ENCODE measurements around the gene TMED9.
"Not testable (repeated sequence)": the region's sequence is repeated elsewhere in the genome, so short reads cannot be mapped to it uniquely, and the experiment has no call there.

TMED9 gene

DNA sequence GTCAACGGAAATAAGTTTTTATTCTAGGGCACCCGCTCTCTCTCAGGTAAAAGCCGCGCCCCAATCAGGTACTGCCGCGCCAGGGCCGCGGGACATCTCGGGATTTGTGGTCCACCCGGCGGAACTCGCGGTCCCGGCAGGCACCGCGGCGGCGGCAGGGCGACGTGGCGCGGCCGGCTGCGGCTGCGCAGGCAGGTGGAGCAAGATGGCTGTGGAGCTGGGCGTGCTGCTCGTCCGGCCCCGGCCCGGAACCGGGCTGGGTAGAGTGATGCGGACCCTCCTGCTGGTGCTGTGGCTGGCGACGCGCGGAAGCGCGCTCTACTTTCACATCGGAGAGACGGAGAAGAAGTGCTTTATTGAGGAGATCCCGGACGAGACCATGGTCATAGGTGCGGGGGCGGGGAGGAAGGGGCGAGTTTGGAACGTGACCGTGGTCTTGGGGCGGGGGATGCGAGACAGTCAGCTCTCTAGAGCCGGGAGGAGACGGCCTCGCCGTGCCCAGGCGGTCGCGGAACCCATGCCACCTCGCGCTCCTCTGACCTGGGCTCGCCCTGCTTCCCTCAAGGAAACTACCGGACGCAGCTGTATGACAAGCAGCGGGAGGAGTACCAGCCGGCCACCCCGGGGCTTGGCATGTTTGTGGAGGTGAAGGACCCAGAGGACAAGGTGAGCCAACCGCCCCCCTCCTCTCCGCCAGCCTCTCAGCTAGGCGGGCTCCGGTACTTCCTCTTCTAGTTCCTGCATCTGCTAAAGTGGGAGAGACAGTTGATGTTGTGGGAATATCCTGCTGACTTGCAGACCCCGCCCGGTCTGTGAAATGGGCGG, at the start of gene TMED9:
TSS of gene TMED9 (plus strand) at position 194 of the 825 bp plus-strand sequence. CDS start at position 206, 12 bp downstream.
- DNase-seq (ENCODE audit: low spot score), result peak; percentile 84

DNA sequence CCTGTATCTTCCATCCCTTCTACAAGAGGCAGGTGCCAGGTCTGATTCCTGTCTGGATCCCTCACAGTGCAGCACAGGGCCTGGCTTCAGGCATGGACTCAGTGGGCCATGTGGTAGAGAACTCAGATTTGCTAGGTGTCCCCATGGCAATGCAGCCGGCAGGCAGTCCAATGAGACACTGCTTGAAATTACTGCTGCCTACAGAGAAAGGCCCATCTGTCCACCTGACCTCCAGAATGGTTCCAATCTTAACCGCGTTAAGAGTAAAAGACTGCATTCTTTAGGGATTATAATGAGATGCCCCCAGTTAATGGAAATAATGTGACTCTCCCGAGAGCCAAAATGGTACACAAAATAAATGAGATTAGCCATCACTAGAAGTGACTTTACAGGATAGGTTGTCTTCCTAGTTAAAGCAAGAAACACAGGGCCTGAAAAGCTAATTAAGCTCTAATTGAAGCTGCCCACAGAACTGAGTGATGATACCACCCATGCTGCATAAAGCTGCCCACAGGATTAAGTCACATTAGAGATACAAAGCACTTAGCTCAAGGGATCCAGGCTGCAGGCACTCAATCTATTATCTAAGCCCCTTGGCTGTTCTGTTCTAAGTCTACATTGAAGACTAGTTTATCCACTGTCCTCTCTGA, 49.1 kb upstream of the TMED9 start:
- no peak for DNase-seq (ENCODE audit: low spot score)

DNA sequence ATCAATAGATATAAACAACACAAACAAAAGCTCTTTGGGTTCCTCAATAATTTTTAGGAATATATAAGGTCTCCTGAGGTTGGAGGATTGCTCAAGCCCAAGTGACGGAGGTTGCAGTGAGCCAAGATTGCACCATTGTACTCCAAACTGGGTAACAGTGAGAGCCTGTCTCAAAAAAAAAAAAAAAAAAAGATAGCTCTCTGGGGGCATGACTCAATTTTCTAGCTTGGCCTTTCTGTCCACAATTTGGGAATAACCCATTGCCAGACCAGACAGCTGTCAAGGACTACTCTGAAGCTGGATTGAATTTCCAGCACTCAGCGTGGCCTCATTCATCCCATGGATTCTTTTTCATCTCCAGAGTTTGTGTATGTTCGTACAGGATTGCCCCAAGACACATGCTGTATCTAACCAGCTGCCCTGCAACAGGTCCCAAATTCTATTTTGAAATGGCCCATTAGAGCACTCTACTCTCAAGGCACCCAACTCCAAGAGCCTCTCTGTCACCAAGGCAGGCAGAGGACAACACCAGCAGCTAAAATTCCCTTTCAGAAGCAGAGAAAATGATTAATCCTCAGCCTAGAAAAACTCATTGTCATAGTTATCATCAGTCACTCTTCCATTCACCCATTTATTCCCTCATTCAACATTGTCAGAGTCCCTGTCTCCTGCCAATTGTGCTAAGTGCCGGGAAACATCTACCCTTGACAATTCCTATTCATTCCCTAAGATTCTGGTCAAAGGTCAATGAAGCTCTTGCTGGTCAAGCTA, 46.3 kb upstream of the TMED9 start:
- no peak for DNase-seq (ENCODE audit: low spot score)

DNA sequence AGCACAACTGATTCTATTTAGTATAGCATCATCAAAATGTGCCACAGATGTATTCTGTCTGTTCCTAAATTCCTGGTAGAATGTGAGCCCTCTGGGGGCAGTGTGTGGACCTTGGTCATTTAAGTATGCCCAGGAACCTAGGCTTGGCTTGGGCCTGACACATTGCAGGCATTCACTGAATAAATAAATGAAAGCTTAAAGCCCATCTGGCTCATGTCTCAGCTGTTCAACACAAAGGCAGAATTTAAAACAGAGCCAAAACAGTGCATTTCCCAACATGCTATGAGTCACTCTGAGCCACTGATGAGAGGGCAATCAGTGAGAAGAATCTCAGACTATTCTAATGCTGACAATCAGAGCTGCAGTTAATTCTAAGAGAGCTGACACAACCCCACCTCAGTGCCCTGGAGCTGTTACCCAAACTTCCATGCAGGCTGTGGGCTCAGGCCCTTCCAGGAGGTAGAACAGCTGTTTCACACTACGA, 45.7 kb upstream of the TMED9 start:
- peak; percentile 71 for DNase-seq (ENCODE audit: low spot score)

DNA sequence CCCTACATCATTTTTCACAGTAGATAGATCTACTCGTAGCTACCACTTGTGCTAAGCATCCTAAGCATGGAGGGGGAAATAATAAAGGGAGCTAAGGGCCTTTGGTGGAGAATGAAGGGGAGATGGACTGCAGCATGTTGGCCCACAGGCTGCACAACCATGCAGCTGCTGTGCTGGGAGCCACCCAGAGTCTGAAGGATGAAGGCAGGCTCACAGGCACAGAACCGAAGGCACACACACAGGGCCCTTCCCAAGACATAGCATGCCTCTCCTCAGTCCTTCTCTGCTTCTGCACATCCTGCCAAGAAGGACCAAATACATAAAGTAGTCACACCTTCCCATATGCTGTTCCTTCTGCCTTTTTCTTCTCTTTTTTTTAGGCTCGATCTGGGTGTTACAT, 44.3 kb upstream of the TMED9 start:
- DNase-seq (ENCODE audit: low spot score), result no peak

DNA sequence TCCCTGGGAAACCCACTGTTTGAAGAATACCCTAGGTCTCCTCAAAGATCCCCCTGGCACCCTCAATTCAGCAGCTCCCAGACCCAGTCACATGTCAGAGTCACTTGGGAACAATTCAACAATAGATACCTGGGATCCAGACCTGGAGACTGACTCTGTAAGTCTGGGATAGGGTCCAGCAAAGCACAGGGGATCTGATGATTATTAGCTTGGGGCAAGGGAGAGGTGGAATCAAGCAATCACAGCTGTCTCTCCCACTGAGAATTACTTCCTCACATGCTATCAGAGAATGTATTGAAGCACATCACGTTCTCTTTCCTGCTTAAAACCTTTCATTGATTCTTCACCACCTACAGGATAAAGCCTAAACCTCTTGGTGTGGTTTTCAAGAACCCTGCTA, 43.5 kb upstream of the TMED9 start:
- no peak for DNase-seq (ENCODE audit: low spot score)

DNA sequence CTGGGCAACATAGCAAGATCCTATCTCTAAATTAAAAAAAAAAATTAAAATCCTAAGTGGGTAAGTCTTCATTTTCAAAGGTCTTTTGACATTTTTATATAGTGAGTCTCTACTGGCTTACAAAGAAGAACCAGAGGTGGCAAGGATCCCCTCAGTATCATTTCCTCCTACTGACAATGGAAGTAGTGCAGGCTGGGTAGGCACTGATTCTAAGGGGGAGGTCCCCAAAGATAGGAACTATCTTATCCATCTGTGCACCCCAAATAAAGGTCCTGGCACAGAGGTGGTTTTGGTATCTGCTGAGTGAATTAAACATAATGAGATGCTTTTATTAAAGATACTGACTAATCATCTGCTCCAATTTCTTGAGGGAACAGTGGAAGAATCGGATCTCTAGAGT, 41.9 kb upstream of the TMED9 start:
- no peak for DNase-seq (ENCODE audit: low spot score)

DNA sequence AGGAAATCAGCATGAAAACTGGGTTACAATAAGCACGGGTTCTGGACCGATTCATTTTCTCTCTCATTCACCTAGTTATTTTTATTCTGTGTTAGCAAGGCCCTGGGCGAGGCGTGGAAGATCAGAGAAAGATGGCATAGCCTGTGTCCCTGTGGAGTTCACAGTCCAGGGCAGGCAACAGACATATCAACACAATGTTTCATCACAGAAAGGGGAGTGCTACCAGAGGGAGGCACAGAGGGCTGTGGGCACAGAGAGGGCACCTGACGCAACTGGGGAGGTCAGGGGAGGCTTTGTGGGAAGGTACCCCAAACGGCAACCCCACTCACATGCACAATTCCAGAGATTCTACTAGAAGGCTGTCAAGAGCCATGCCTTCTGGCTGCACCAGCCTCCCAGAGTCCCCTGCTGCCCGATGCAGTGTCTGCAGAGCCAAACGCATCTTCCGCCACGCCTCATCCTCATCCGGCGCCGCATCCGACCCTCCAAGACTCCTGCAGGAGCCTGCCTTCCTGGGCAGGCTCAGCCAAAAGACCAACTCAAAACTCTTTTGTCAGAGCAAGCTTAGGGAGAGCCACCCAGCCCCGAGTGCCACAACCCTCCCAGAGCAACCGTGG, 39.1 kb upstream of the TMED9 start:
- no peak for DNase-seq (ENCODE audit: low spot score)

DNA sequence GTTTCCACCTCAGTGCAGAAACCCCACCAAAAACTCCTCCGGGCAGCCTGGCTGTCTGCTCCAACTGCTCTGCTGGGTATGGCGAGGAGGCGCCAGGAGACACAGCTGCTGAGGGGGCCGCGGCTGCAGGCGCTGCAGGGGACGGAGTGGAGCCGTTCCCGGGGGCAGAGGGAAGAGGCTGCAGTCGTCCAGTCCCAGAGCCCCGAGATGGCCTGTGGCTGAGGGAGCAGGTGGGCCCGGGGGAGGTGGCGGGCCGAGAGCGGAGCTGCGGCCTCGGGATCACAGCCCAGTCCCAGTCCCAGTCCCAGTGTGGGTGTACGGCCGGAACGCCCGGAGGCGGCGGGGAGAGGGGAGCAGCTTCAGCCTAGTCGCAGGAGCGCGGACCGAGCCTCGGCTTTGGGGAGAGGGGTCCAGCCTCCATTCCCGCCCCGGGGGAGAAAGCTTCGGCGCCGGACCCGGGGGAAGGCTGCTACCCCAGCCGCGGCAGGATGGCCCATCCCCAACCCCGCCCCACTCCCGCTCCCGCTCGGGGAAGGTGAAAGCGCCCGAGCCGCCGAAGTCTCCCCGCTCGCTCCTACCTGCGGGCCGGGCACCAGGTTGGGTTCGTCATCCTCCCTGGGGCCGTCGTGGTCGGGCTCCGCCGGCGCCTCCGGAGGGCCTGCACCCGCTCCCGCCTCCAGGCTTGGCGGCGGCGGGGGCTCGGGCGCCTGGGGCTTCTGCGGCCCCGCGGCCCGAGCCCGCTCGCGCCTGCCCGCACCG, 38.2 kb upstream of the TMED9 start:
- DNase-seq (ENCODE audit: low spot score), result no peak

DNA sequence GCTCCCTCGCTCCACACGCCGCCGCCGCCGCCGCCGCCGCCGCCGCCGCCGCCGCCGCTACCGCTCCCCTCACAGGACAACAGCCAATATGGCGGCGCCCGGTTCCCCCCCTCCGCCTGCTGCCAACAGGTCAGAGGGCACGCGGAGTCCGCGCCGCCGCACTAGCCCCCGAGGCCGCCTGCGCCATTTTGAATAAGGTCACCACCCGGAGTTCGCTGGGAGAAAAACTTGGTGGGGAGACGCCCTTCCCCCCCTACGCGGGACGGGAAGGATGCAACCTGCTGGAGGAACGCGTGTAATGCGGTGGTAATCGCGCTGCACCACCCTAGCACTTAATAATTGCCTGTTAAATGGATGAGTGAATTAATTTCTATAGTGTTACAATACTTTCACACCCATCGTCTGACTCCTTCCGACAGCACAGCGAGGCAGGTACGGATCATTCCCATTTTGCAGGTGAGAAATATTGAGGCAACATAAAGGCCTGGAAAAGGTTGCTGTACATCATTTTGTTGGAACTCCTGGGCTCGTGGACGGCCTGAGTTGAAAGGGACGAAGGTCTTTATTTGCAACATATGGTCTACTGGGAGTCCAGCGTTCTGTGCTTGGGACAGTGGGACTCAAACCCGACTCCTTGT, 37.4 kb upstream of the TMED9 start, which contains the start of gene FAM193B:
TSS of gene FAM193B (minus strand) at position 90 of the 638 bp plus-strand sequence. CDS start 105 bp downstream, outside the sequence.
- DNase-seq (ENCODE audit: low spot score), result peak; percentile 90

DNA sequence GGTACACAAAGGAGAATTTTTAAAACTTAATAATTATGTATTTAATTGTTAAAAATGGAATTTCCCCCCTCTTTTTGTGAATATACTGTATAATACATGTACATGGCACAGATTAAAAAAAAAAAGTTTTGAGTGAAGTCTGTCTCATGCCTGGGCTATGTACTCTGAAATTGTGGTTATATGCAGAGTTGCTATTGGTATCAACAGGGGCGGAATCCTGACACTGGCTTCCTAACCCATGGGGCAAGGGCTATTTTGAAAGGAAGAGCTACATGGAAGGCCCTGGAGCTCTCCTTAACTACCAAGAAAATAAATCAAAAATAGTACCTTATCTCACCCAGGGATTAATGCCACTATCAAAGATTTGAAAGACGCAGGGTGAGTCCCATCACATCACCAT, 36.8 kb upstream of the TMED9 start:
- DNase-seq (ENCODE audit: low spot score), result no peak

DNA sequence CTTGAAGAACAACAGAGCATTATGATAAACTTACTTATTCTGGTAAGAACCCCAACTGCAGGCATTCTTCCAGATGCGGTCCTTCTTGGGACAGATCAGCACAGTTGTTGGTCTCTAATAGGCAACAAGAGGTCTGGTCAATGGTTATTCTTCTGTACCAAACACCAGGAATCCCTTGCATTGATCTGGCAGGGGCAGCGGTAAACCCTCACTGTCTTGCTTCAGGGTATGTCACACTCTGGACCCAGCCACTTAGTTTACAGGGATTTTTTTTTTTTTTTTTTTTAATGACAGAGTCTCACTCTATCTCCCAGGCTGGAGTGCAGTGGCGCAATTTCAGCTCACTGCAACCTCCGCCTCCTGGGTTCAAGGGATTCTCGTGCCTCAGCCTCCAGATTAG, 36.3 kb upstream of the TMED9 start:
- no peak for DNase-seq (ENCODE audit: low spot score)

DNA sequence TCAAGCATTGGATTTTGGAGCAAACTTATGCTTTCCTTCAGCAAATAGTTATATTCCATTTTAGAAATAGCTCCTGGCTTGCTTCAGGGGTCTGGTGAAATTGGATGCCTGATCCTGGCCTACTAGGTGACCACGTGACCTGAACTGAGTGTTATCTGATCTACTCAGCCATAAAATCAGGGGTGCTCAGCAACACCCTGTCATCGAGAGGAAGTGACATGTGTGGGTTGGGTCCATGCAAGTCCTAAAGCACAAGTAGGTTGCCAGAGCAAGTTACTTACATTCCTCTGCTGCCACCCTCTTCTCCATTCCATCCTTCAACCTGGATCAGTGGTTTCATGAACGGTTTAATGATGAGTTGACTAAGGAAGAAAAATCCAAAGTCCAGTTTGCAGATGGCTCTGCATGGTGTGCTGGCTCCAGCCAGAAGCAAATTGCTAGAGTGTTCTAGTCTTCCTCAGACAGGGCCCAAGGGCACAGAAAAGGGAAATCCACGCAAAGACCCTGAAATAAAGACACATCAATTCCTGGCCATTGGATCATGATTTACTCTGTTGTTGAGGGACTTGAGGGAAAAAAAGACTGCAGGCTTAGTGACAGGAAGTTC, 34.9 kb upstream of the TMED9 start:
- no peak for DNase-seq (ENCODE audit: low spot score)

DNA sequence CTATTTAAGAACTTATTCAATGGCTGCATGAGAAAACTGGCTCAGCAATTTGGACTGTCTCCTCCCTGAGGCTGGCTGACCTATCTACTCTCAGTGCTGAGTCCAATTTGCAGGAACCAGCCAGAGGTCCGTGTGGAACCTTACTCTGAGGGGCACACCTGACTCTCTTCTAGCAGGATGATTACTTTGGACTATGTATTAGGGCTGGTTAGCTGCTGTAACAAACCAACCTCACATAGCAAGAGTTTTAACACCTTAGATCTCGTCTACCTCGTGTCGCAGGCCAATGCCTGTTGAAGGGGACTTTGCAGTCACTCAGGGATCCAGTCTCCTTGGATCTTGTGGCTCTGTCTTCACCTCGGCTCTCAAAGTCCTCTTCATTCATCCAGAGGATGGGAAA, 34.2 kb upstream of the TMED9 start:
- no peak for DNase-seq (ENCODE audit: low spot score)

DNA sequence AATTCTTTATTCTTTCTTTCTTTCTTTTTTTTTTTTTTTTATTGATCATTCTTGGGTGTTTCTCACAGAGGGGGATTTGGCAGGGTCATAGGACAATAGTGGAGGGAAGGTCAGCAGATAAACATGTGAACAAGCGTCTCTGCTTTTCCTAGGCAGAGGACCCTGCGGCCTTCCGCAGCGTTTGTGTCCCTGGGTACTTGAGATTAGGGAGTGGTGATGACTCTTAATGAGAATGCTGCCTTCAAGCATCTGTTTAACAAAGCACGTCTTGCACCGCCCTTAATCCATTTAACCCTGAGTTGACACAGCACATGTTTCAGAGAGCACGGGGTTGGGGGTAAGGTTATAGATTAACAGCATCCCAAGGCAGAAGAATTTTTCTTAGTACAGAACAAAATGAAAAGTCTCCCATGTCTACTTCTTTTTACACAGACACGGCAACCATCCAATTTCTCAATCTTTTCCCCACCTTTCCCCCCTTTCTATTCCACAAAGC, 32.5 kb upstream of the TMED9 start:
- DNase-seq (ENCODE audit: low spot score), result not testable (repeated sequence)

DNA sequence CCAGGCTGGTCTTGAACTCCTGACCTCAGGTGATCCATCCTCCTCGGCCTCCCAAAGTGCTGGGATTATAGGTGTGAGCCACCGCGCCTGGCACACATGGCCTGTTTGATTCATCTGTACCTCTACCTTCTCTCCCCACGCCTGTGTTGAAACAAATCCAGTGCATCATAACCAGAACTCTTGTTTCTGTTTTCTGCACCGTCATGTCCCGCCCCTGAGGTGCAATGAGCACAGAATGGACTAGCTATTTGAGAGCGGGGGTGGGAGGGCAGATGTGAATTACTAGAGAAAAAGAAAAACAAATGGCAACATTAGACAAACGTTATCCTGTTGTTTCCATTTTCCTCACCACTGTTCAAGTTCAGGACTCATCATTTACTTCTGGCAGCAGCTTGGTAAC, 27.0 kb upstream of the TMED9 start:
- no peak for DNase-seq (ENCODE audit: low spot score)

DNA sequence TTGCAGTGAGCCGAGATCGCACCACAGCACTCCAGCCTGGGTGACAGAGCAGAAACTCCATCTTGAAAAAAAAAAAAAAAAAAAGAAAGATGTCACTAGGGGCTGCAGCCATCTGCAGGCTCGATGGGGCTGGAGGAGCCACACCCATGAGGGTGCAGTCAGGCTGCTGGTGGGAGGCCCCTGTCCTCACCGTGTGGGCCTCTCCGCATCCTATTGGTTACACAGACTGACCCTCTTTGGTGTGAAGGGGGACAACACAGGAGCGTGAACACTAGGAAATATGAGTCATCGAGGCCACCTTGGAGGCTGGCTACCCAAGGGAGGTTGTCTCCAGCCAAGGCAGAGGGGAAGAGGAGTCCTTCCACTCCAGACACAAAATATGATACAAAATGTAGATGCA, 23.7 kb upstream of the TMED9 start:
- no peak for DNase-seq (ENCODE audit: low spot score)

DNA sequence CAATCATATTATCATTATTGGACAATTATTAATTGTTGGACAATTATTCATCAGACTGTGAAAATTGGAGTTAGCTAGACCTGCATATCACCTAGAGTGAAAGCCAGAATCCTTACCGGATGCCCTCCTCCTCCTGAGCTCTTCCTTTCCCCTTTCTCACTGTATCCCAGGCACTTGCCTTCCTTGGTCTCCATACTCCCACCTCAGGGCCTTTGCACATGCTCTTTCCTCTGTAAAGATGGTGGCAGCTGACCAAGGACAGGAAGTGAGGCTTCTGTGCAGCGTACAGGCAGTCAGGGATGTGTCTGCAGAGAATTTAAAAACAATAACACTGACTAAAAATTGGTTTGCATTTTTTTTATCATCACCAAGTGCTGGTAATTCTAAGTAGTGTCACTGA, 22.1 kb upstream of the TMED9 start:
- DNase-seq (ENCODE audit: low spot score), result no peak

DNA sequence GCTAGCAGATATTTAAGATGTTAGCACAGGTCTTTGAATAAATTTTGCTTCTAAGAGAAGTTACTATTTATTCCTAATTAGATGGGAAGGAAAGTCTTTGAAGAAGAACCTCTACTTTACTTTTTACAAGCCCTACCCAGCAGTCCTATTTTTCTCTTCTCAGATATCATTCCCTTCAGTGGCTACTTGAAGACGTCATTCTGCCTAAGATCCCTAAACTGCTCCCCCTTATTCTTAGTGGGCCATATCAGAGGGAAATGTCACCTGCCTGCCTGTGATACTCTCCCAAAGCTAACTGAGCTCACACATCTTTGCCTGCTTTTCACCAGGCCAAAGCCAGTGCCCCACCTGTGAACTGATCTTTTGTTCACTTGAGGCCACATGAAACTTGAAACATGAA, 16.5 kb upstream of the TMED9 start:
- no peak for DNase-seq (ENCODE audit: low spot score)

DNA sequence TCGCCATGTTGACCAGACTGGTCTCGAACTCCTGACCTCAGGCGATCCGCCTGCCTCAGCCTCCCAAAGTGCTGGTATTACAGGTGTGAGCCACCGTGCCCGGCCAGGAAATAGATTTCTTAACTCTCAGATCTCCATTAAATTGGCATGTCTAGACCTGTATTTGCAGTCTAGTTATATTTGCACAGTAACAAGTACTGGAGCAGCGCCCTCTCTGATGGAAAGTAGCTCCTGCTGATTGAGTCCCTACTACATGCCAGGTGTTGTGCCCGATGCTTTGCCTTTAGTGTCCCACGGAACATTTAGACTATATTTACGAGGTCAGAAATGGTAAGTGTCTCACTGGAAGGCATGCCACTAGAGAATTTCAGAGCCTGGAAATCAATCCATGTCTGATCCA, 15.8 kb upstream of the TMED9 start:
- DNase-seq (ENCODE audit: low spot score), result no peak
